GM19238 (cell line): ENCODE results near the gene DLL4.
"Not testable (repeated sequence)": the region's sequence is repeated elsewhere in the genome, so short reads cannot be mapped to it uniquely, and the experiment has no call there.

Source experiments
- DNase-seq: peaks from one replicate; pipeline ENCODE4 v3.0.0; 2011; ENCODE audit warnings: low spot score; ENCODE audit not compliant: insufficient read length

Gene DLL4

DNA sequence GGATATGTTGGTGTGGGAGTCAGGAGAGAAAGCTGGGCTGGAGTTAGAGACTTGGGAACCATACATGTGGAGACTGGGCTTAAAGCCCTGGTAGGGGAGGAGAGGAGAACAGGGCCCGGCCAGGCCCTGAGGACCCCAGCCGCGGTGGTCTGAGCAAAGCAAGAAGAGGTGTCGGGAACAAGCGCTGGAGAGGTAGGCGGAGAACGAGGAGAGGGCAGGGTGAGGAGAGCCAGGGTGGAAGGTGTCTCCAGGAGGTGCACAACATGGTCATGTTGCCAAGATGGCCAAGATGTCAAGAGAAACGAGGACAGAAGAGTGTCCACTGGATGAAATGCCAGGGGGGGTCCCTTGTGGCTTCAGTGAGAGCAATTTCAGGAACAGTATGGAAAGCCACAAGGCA is 29.6 kb downstream of the DLL4 start:
- no peak for DNase-seq

DNA sequence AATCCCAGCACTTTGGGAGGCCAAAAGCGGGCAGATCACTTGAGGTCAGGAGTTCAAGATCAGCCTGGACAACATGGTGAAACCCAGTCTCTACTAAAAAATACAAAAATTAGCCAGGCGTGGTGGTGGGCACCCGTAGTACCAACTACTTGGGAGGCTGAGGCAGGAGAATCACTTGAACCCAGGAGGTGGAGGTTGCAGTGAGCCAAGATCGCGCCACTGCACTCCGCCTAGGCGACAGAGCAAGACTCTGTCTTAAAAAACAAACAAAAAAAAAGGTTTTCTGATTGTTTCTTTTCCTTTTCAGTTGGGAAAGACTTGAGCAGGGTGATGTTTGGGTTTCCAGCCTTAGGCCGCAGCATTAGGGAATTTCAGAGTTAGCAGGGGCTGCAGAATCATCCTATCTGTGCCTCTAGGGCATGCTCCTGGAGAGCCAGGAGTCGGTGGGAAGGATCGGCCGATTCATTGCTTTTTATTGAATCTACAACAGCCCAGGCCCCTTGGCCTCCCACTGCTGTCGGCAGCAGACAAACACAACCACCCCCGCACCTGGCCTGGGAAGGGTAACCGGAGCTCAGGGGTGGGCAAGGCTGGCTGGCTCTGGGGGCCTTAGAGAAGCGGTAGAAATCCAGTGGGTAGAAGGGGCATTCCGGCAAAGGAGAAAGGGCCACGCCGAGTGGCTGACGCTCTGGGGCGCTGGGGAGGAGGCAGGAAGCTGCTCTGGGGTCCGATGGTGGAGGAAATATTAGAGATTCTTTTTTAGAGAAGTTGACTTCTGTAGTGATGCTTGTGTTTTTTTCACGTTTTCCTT is 30.4 kb downstream of the DLL4 start:
- DNase-seq, result no peak

DNA sequence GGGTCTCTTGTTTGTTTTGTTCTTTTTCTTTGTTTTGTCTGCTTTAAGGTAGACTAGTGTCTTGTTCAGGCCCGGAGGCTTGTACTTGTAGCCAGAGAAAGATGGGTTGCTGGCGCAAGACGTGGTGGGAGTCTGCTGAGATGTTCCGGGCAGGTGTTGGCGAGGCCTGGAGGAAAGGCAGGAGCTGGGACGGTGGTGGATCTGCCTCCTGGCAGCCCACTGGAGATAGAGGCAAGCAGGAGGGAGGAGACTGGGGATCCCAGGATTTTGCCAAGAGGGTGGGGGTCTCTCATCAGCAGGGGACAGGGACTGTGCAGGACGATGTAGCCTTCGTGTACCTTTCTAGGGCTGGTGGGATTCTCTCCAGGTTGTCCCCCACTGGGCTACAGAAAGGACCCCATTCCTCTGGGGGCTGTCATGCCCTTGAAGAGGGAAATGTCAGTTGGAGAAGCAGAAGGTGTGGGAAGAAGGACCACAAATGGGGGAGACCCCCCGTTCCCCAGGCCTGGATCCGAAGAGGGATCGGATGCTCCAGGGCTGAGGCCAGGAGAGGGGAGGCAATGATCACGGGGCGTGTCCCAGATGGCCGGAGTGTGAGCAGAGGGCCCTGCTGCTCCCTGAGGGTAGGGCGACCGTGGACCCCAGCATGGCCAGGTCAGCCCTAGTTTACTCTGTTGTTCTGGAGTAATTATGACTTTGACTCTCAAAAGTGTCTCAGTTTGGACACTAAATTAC is 31.2 kb downstream of the DLL4 start:
- no peak for DNase-seq

DNA sequence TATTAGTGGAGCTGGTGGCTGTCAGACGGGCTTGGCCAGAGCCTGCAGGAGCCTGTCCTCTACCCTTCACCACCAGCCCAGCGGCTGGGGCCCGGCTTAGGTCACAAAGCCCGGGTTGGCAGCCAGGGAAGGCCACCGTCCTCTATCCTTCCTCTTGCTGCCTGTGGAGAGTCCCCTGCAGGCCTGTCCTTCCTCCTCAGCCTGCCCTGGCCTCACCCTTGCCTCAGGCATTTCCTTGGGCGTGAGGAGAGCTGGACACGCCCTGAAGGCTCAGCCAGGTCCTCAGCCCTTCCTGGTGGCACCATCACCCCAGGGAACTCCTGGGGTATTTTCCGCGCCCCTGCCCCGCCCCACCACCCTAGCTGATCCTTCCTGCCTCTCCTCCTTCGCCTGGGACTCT is 31.8 kb downstream of the DLL4 start:
- DNase-seq, result no peak

DNA sequence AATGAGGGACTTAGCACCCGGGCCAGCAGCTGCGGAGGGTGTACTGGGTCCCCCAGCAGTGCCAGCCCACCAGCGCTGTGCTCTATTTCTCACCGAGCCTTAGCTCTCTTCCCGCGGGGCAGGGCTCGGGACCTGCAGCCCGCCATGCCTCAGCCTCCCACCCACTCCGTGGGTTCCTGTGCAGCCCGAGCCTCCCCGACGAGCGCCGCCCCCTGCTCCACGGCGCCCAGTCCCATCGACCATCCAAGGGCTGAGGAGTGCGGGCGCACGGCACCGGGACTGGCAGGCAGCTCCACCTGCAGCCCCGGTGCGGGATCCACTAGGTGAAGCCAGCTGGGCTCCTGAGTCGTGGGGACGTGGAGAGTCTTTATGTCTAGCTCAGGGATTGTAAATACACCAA is 32.6 kb downstream of the DLL4 start:
- not testable (repeated sequence) for DNase-seq

DNA sequence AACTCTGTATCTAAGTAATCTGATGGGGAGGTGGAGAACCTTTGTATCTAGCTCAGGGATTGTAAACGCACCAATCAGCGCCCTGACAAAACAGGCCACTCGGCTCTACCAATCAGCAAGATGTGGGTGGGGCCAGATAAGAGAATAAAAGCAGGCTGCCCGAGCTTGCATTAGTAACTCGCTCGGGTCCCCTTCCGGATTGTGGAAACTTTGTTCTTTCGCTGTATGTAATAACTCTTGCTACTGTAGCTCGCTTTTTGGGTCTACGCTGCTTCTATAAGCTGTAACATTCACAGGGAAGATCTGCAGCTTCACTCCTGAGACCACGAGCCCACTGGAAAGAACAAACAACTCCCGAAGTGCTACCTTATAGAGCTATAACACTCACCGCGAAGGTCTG is 33.2 kb downstream of the DLL4 start:
- not testable (repeated sequence) for DNase-seq

DNA sequence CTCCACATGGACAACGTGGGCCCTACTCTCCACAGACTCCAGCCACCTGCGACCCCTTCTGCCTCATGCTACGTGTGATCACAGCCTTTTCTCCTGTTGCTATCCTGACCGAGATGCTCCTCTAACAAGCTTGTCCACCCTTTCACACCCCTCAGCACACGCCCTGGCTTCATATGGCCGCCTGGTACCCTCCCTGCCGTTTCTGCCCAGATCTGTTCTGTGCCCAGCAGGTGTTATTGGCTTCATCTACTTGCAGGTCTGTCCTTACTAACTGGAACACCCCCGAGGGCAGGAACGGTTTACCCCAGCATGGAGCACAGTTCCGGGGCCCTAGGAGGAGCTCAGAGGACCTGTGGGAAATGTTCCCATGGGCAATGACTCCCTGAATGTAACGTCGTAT is 34.1 kb downstream of the DLL4 start:
- DNase-seq, result no peak

DNA sequence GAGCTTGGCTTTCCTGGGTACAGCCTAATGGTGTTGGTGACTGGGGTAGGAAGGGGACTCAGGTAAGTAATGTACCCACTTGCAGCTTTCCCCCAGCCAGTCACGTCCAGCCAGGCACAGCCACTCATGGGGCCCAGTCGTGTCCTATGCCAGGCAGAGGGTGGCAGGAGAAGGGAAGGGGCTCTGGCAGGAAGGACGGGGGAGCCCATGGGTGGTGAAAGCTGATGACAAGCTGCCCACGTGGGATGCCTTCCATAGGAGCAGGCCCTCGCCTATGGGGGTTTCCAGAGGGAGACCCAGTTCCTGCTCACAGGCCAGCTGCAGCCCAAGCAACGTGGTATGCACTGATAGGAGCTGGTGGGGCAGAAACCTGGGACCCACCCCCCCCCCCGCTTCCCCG is 34.9 kb downstream of the DLL4 start:
- no peak for DNase-seq

DNA sequence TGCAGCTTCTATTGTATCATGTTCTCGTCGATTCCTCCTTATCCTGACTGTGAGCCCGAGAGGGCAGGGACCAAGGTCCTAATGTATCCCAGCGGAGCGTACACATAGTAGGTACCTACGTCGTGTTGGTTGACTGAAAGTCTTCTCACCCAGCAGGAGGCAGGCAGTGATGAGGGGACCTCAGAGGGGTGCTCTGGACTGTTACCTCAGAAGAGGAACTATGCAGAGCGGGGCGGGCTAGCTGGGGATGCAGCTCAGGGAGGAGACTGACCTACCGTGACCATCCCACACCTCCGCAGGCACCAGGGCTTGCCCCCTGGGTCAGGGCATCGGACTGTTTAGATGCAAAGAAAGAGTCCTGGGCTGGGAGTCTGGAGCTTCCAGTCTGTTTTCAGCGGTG is 35.5 kb downstream of the DLL4 start:
- DNase-seq, result no peak

DNA sequence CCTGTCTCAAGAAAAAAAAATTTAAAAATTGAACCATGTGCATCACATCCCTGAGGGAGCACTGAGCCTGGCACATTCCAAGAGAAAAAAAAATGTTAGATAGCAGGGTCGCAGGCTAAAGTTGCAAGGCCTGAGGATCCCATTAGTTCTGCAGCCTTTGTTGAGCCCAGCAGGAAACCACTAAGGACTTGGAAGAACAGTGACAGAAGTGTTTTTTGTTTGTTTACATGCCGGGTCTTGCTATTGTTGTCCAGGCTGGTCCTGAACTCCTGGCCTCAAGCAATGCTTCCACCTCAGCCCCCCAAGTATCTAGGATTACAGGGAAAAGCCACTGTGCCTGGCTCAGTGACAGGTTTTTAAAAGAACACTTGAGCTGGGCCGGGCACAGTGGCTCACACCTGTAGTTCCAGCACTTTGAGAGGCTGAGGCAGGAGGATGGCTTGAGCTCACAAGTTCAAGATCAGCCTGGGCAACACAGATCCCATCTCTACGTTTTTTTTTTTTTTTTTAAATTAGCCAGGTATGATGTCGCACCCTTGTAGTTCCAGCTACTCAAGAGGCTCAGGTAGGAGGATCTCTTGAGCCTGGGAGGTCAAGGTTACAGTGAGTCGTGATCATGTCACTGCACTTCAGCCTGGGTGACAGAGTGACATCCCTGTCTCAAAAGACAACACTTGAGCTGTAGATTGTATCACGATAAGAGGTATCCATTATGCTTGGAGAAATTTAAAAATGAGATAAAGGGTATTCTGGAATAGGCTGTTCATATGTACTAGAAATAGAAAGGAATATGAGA is 39.3 kb downstream of the DLL4 start:
- no peak for DNase-seq

DNA sequence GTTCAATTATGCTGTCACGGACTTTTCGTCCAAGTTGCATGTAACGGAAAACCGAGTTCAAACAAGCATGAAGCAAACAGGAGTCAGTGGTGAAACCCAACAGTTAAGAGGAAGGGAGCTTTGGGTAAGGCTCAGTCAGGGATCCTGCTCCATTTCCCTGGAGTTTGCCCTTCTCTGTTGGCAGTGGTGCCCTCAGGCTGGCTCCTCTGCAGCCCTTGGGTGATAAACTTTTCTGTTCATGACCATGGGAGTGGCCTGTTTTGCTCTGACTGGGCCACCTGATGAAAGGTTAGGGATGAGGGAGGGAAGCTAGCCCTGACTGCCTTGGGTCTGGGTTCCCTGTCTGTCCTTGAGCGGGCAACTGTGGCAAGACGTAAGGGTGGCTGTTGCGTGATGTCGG is 40.2 kb downstream of the DLL4 start:
- DNase-seq, result no peak

DNA sequence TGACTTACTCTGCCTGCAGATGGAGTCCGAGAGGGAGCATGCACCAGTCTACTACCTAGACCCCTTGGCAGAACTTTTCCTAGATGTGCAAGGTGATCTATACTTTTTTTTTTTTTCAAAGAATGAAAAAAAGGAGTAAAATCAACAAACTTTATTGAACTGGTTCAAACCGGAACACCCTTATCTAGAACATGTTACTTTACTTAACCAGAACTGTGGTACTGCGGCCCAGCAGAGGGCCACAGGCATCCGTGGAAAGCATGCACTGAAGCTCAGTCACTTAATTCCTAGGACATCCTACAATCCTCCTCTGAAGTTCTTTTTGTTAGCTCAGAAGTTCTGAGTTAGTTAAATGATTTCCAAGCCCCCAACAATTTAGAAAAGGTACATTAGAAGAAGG is 45.7 kb downstream of the DLL4 start:
- DNase-seq, result no peak

DNA sequence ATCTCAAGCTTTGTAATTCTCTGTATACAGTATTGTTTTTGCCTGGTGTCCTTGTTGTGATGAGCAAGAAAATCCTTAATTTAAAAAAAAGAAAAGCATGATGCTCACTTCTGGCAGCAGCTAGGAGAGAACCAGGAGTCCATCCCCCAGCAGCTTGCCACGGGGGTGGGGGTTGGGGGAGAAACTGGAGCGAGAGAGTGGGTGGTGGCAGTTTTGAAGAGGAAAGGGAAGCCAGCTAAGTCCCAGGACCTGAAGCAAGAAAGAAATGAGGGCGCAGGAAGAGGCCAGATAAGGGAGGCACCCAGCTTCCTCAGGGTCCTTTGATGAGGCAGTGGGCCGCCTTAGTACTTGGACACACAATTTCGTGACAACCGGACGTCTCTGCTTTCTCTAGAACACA is 47.7 kb downstream of the DLL4 start:
- no peak for DNase-seq

DNA sequence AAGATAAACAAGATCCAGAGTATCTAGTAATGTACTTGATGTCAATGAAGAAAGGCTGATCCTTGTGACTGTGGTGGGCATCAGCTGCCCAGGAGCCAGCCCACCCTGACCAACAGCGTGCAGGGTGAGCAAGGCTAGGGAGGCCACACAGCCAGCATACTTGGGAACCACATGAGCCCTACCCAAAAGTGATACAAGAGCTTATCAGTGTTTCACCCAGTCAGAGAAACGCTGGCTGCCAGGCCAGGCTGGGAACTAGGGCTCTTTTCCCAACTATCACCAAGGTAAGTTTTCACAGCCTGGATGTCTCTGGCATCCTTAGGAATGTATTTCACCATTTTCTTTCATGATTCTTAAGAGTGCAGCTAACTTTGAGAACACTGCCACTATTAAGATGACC is 49.0 kb downstream of the DLL4 start:
- no peak for DNase-seq

DNA sequence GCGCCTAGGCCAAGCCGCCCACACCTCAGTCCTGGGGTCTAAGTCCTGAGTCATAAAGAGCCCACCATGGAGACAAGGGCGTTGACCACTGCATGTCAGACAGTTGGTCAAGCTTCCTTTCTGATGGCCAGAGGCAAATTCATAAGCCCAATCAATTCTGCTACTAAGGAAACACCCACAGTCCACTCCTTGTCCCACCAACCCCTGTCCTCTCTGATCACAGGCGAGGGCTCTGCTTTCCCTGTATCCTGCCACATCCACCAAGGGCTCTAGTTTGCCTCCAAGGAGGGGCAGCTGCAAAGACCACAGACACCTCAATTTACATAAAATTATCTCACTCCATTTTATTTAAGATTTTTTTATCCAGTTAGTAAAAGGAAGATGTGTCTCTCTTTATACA is 49.4 kb downstream of the DLL4 start:
- no peak for DNase-seq

DNA sequence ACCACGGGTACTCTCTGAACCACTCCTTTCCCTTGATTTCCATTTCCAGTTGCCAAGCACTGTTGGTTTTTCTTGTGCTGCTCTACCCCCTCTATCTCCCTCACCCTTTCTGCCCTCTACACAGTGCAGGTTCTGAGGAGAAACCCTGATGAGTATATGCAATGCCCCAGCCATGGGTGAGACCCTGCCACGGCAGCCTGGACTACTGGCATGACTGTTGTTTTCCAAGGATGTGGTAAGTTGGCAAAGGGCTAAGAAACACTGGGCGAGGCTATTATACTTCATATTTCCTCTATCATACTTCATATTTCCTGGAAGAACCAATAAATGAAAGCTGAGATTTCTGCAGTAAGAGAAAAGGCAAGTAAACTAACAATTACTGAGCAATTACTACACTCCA is 52.0 kb downstream of the DLL4 start:
- no peak for DNase-seq

DNA sequence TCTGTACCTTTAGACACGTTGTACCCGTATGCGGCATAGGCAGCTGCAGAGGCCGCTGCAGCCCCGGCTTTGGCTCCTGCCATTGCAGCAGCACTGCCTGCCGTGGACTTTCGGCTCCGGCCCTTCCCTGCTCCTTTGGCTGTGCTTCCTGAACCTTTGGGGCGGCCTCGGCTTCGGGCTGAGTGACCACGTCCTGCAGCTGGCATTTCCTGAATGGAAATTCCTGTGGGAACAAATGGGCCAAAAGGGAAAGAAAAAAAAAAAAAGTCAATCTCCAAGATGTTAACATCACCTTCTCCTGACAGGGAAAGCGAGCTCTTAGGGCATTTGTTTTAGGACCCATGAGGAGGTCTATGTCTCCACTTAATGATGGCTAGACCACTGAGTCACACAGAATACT is 53.7 kb downstream of the DLL4 start:
- DNase-seq, result no peak

DNA sequence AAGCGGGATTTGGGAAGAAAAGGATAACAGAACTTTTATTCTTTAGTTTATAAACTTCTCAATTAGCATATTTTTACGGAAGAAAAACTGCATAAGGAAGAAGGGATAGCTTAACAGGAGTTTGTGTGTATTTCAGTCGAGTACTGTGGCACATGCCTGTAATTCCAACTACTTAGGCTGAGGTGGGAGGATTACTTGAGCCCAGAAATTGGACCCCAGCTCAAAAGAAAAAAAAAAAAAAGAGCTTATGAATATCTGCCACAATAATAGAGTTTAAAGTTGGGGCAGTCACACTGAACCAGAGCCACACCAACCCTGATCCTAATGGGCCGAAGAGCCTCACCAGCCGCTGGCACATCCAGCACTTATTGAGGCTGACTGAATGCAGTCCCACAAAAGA is 55.3 kb downstream of the DLL4 start:
- no peak for DNase-seq

DNA sequence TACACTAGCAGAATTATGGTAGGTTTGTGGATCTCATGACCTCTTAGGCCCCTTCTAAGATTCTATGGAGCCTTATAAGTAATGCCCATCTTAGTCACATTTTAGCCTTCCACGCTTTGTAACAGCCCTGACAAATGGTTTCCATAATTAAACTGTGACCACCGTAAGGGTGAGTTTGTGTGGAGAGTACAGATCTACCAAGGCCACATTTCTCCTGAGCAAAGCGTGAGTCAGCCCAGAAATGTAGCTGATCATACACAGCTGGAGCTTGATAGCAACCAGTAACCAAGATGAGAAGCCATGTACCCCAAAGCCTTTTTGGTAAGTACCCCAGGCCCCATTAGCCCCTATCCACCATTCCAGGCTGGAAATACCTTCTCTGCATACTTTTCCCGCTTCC is 55.8 kb downstream of the DLL4 start:
- DNase-seq, result no peak

DNA sequence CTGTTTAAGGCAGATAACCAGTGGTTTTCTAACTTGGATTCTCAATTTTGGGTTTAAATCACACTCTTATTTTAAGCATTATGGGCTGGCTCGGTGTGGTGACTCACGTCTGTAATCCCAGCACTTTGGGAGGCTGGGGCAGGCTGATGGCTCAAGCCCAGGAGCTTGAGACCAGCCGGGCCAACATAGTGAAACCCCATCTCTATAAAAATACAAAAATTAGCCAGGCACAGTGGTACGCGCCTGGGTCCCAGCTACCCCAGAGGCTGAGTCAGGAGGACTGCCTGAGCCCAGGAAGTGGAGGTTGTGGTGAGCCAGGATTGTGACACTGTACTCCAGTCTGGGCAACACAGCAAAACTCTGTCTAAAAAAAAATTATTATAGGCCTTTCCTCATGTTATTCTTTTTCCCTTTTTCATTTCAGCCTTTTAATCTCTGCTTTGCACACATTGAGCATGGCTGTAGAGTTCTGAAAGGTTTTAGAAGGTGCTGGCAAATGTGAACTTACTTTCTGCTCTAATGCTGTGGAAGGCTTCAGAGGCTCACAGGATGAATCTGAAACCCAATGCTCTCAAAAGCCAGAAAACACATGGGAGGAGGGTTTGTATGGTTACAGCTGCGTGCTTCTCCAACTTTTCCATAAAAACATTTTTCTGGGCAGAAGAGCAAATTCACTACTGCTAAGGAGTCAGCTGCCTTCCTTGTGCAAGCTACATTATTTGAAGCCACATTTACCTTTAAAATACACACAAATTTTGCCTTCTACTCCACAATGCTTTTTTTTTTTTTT is 56.6 kb downstream of the DLL4 start:
- DNase-seq, result no peak

DNA sequence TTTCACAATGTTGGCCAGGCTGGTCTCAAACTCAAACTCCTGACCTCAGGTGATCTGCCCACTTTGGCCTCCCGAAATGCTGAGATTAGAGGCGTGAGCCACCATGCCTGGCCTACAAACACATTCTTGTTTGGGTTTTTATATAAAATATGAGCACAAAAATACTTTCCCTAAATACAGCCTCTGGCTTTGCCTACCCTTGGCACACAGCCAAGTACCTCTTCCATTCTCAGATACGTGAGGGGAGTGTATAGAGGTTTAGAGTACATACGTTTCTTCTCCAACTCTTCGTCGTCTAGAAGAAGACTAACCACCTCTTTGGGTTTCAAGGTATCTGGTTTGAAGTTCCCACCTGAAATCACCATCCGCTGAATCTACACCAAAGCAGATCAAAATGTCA is 57.7 kb downstream of the DLL4 start:
- DNase-seq, result no peak

DNA sequence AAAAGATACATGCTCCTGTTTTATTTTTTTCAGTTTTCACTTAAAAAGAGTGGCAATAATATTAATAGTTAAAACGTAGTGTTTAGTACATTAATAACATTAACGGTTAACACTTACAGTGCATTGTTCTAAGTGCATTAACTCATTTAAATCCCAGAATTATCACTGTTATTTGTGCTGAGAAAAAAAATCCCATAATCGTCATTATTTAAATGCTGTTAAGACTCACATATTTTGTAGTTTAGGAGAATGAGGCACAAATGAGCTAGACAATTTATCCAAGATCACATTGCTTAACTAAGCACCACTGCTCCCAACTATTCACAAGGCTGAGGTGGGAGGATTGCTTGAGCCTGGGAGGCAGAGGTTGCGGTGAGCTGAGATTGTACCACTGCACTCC is 59.0 kb downstream of the DLL4 start:
- no peak for DNase-seq
